ENCODE results near the gene PIK3C2G. TPM values are rescaled to one million over a fixed set of nuclear protein-coding genes. Genes with fewer than 3 reads are reported as not detected.

The PIK3C2G gene
- total and polyA plus RNA-seq, 2 of the 13 experiments (the other 11 are each of a cell fraction or from before 2014, with no cell fraction given) = not detected

DNA sequence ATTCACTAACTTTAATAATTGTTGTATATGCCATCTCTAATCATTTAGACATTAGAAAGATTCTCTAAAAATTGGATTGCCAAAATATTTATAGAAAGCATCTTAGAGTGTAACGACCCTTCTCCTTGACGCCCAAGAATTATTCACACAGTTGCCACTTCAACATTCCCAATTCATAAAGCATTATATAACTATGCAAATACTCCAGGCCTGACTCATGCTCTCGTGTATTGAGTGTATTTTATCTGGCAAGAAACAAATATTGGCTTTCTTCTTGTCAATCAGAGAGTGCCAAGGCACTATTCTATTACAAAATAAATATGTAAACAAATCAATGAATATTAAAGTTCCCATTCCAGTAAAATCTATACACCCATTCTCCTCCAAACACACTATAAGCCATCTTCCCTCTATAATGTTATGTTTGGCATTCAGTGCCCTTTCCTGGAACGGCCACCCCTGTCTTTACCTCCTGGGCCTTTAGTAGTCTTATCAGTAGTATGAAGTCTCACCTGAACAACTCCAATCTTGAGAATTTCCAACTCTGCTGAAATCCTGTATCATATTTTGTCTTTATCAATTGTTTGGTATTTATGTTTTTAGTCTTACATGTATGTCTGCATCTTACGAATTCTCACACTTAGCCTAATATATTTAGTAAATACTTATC is 182.6 kb downstream of the PIK3C2G start:
- ChIA-PET CTCF (ENCODE audit: low intra/inter-chr PET ratio, low total read pairs) (no interaction called here), POLR2A (no interaction called here)
- WGBS (ENCODE audit: low lambda C conversion rate) = 23% methylated on average over 5 of the region's 5 CpGs
- FAIRE-seq (no peak), DNase-seq (ENCODE audit: low spot score) (no peak), ATAC-seq (no peak)
- H2AFZ ChIP-seq (ENCODE audit: low read length) = no peak overlapping the region
- H3K4me1 ChIP-seq (ENCODE audit: insufficient read depth, low read length) = no peaks in the 10 kb centered on the region
- intact Hi-C loops (cut with micrococcal nuclease; ENCODE audit: unreplicated experiment) (no loop called here), in situ Hi-C loops (cut with HindIII; ENCODE audit: extremely low pct_ligation_motif_present, low pct_unique_long_range_greater_than_20kb) (loop anchor here (25.0 kb wide), 2 partner anchors 743 to 843 kb away; no protein-coding TSS in a partner anchor)
- no peaks in the 10 kb centered on the region for H3K79me2 ChIP-seq (ENCODE audit: insufficient read depth, low read length)
- H3K27me3 ChIP-seq (ENCODE audit: control insufficient read depth in 1 of 2, insufficient read depth in 2 of 2, low read length in 2 of 2) = no peaks in the 10 kb centered on the region
- no peaks in the 10 kb centered on the region for H3K36me3 ChIP-seq (replicated peaks in 1 of 2; ENCODE audit: control insufficient read depth in 1 of 2, insufficient read depth in 2 of 2, low read length in 2 of 2)
- no peak overlapping the region for H3K4me2 ChIP-seq (ENCODE audit: low read depth, low read length)
- no peaks in the 10 kb centered on the region for H4K20me1 ChIP-seq (ENCODE audit: insufficient read depth, low read length)
- no peak overlapping the region for H3K27ac ChIP-seq (ENCODE audit: extremely low read length, insufficient read depth, low read length)
- no TSS peak for BruUV-seq (replicated peaks)
- TF ChIP-seq FOXC1 (CRISPR knock-in tag; IDR thresholded peaks at IDR 0.05; ENCODE audit: borderline replicate concordance) (no peak), ZNF326 (CRISPR knock-in tag; IDR thresholded peaks at IDR 0.05; ENCODE audit: borderline replicate concordance) (no peak), RXRA (CRISPR knock-in tag; IDR thresholded peaks at IDR 0.05) (no peak), ZNF788 (CRISPR knock-in tag; IDR thresholded peaks at IDR 0.05; ENCODE audit: borderline replicate concordance) (no peak), HES4 (CRISPR knock-in tag; IDR thresholded peaks at IDR 0.05; ENCODE audit: borderline replicate concordance) (no peak), HNF4G (IDR thresholded peaks at IDR 0.05; ENCODE audit: borderline replicate concordance, low read depth, low read length) (no peak), HNF4G (CRISPR knock-in tag; IDR thresholded peaks at IDR 0.05; ENCODE audit: borderline replicate concordance, low read depth) (no peak), NFE2 (CRISPR knock-in tag; IDR thresholded peaks at IDR 0.05) (no peak)
- TF ChIP-seq, protein P1, sequence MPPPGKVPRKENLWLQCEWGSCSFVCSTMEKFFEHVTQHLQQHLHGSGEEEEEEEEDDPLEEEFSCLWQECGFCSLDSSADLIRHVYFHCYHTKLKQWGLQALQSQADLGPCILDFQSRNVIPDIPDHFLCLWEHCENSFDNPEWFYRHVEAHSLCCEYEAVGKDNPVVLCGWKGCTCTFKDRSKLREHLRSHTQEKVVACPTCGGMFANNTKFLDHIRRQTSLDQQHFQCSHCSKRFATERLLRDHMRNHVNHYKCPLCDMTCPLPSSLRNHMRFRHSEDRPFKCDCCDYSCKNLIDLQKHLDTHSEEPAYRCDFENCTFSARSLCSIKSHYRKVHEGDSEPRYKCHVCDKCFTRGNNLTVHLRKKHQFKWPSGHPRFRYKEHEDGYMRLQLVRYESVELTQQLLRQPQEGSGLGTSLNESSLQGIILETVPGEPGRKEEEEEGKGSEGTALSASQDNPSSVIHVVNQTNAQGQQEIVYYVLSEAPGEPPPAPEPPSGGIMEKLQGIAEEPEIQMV (CRISPR knock-in tag; IDR thresholded peaks at IDR 0.05; ENCODE audit: low read depth) = no peak
- TF ChIP-seq, protein P2, sequence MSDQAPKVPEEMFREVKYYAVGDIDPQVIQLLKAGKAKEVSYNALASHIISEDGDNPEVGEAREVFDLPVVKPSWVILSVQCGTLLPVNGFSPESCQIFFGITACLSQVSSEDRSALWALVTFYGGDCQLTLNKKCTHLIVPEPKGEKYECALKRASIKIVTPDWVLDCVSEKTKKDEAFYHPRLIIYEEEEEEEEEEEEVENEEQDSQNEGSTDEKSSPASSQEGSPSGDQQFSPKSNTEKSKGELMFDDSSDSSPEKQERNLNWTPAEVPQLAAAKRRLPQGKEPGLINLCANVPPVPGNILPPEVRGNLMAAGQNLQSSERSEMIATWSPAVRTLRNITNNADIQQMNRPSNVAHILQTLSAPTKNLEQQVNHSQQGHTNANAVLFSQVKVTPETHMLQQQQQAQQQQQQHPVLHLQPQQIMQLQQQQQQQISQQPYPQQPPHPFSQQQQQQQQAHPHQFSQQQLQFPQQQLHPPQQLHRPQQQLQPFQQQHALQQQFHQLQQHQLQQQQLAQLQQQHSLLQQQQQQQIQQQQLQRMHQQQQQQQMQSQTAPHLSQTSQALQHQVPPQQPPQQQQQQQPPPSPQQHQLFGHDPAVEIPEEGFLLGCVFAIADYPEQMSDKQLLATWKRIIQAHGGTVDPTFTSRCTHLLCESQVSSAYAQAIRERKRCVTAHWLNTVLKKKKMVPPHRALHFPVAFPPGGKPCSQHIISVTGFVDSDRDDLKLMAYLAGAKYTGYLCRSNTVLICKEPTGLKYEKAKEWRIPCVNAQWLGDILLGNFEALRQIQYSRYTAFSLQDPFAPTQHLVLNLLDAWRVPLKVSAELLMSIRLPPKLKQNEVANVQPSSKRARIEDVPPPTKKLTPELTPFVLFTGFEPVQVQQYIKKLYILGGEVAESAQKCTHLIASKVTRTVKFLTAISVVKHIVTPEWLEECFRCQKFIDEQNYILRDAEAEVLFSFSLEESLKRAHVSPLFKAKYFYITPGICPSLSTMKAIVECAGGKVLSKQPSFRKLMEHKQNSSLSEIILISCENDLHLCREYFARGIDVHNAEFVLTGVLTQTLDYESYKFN (CRISPR knock-in tag; conservative IDR thresholded peaks at IDR 0.05) = no peak
- H3K9me3 ChIP-seq (ENCODE audit: low read length) = no peaks in the 10 kb centered on the region
- no peak overlapping the region for H3K4me3 ChIP-seq (replicated peaks in 1 of 3; ENCODE audit: insufficient read depth in 1 of 3, low read depth in 2 of 3, low read length in 3 of 3)
- no peak overlapping the region for H3K9ac ChIP-seq (ENCODE audit: insufficient read depth, low read depth, low read length)
